GM21423 (cell line): ENCODE measurements around the gene EFHD1.
"Not testable (repeated sequence)": the region's sequence is repeated elsewhere in the genome, so short reads cannot be mapped to it uniquely, and the experiment has no call there.

ENCODE experiments used
- ATAC-seq: cut with Tn5 transposase; IDR thresholded peaks from one replicate; pipeline ENCODE4 v1.9.1; 2021; ENCODE audit warnings: mild to moderate bottlenecking, moderate library complexity; ENCODE audit not compliant: unreplicated experiment

Gene EFHD1

GRCh38 chr2:232646726-232647125 lies 13.3 kb downstream of the EFHD1 start:
- ATAC-seq: no peak

GRCh38 chr2:232647261-232647660 lies 13.9 kb downstream of the EFHD1 start:
- no peak for ATAC-seq

GRCh38 chr2:232649033-232649432 lies 15.6 kb downstream of the EFHD1 start:
- ATAC-seq: no peak

GRCh38 chr2:232652505-232652851 lies 19.1 kb downstream of the EFHD1 start:
- no peak for ATAC-seq

GRCh38 chr2:232653441-232653840 lies 20.0 kb downstream of the EFHD1 start:
- no peak for ATAC-seq

GRCh38 chr2:232655392-232655791 lies 22.0 kb downstream of the EFHD1 start:
- no peak for ATAC-seq

GRCh38 chr2:232658217-232658785 lies 24.9 kb downstream of the EFHD1 start:
- ATAC-seq: no peak

- no peak for ATAC-seq
These were observed 26.0 kb downstream of the EFHD1 start for GRCh38 chr2:232659359-232659758.

- ATAC-seq: no peak
These were observed 29.3 kb downstream of the EFHD1 start for GRCh38 chr2:232662486-232663260.

GRCh38 chr2:232666051-232666805 lies 32.8 kb downstream of the EFHD1 start:
- ATAC-seq: no peak

- ATAC-seq: no peak
These were observed 34.7 kb downstream of the EFHD1 start for GRCh38 chr2:232667989-232668583.

GRCh38 chr2:232668805-232669444 lies 35.5 kb downstream of the EFHD1 start:
- ATAC-seq: no peak

GRCh38 chr2:232672588-232672987 lies 39.2 kb downstream of the EFHD1 start:
- no peak for ATAC-seq

- ATAC-seq: no peak
These were observed 41.1 kb downstream of the EFHD1 start for GRCh38 chr2:232674491-232674890.

- ATAC-seq: no peak
These were observed 42.0 kb downstream of the EFHD1 start for GRCh38 chr2:232675381-232675780.

GRCh38 chr2:232680006-232680405 lies 46.6 kb downstream of the EFHD1 start:
- ATAC-seq: no peak

GRCh38 chr2:232681527-232681926 lies 48.1 kb downstream of the EFHD1 start:
- ATAC-seq: no peak

GRCh38 chr2:232683368-232683767 lies 50.0 kb downstream of the EFHD1 start:
- no peak for ATAC-seq

- ATAC-seq: not testable (repeated sequence)
These were observed 52.0 kb downstream of the EFHD1 start for GRCh38 chr2:232685391-232685790.

GRCh38 chr2:232687382-232688160 lies 54.2 kb downstream of the EFHD1 start:
- ATAC-seq: no peak
